Kidney epithelial cell (primary cell): Measurements from ENCODE around the gene ARMH4. TPM values are rescaled to one million over a fixed set of nuclear protein-coding genes. Genes with fewer than 3 reads are reported as not detected.

Source experiments
- DNase-seq: peaks from one replicate; pipeline ENCODE4 v3.0.0-alpha.2; 2010; ENCODE audit warnings: low read depth
- H3K27me3 ChIP-seq: 2 replicates; pipeline ENCODE4 v1.6.0; 2011; ENCODE audit warnings: low read length; ENCODE audit not compliant: control insufficient read depth, insufficient read depth
- H3K36me3 ChIP-seq: 2 replicates; pipeline ENCODE4 v1.5.1; 2011; ENCODE audit warnings: low read length; ENCODE audit not compliant: control insufficient read depth, insufficient read depth
- H3K4me3 ChIP-seq: 2 replicates; pipeline ENCODE4 v1.5.1; 2011; ENCODE audit warnings: low read depth, mild to moderate bottlenecking, control low read depth, low read length
- total RNA-seq: library from RNA; depleted of rRNA; stranded (reverse); fragments of >200 nt; gene quantifications from 2 replicates; pipeline ENCODE4 v1.2.3, GENCODE V29; 2015
- TF ChIP-seq, protein P1 (sequence below): IDR thresholded peaks from 2 replicates; pipeline ENCODE4 v1.5.1; 2011; ENCODE audit warnings: mild to moderate bottlenecking, moderate library complexity, low read length, control low read depth, inconsistent platforms; ENCODE audit not compliant: insufficient read depth, poor library complexity, severe bottlenecking

ARMH4 gene
- total RNA-seq, 1 donor from 2014 or later, result 4.1 TPM

DNA sequence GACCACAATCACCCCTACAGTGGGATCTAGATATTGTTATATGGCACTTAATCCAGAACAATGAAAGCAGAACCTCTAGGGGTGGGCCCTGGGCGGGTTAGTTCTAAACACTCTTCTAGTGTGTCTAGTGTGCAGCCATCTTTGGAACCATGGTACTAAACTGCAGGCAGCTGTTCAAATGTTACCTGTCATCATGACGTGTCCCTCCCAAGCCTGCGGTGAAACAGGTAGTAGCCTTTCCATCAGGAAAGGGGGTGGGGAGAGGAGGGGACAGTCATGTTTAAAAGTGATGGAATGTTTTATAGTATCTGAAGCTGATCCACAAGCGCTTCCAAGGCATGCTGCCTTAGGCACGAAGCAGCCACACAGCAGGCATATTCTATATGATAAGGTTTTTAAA is 163.6 kb downstream of the ARMH4 start:
- DNase-seq, result no peak
- no peaks in the 10 kb centered on the region for H3K36me3 ChIP-seq
- H3K27me3 ChIP-seq, result no peaks in the 10 kb centered on the region
- TF ChIP-seq, protein P1, sequence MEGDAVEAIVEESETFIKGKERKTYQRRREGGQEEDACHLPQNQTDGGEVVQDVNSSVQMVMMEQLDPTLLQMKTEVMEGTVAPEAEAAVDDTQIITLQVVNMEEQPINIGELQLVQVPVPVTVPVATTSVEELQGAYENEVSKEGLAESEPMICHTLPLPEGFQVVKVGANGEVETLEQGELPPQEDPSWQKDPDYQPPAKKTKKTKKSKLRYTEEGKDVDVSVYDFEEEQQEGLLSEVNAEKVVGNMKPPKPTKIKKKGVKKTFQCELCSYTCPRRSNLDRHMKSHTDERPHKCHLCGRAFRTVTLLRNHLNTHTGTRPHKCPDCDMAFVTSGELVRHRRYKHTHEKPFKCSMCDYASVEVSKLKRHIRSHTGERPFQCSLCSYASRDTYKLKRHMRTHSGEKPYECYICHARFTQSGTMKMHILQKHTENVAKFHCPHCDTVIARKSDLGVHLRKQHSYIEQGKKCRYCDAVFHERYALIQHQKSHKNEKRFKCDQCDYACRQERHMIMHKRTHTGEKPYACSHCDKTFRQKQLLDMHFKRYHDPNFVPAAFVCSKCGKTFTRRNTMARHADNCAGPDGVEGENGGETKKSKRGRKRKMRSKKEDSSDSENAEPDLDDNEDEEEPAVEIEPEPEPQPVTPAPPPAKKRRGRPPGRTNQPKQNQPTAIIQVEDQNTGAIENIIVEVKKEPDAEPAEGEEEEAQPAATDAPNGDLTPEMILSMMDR, result no peak
- no peak overlapping the region for H3K4me3 ChIP-seq

DNA sequence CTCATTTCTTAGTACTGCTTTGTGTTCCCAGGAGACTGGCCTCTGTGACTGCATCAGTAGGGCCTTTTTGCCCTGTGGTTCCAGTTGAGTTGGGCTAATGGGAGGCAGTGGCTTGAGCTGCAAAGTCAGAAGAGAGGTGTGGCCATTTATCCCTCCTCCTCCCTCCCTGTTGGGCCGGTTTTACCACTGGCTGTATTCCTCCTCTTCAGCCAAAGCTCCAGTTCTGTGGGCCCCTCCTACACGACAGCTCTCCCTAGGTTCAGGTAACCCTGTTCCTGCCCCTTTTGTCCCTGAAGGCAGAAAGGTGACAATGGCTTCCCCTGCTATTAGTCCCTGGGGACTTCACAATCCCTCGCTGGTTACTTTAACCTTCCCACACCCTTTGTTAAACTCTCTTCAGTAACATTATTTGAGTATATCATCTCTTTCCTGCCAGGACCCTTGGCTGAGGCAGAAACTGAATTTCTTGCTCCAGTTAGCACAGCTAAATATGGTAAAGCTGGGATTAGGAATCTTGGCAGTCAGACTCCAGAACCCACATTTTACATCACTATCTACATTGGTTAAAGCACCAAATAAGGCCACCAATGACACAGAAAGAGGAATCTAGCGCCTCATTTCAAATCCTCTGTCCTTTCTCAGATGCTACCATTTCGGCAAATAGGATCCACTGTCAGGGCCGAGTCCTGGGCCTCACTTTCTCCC is 164.3 kb downstream of the ARMH4 start:
- TF ChIP-seq, protein P1, result no peak
- Histone ChIP-seq H3K4me3 (no peak overlapping the region), H3K27me3 (no peaks in the 10 kb centered on the region), H3K36me3 (no peaks in the 10 kb centered on the region)
- DNase-seq, result no peak

DNA sequence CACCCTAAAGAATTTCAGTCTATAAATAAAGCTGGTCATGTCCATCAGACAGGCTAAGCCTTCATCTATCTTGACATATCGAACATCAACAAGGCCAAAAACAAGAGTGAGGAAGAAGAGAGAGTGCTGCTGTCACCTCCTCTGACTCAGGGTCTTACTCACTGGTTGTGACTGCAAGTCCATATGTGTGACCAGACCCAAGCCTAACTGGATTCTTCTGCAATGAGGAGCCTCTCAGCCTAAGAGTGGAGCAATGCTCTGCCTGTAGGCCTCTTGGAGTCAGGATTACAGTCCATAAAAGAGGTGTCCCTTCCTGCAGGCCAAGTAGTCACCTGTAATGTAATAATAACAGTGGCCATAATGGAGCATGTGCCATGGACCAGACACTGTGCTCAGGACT is 165.0 kb downstream of the ARMH4 start:
- no peaks in the 10 kb centered on the region for H3K36me3 ChIP-seq
- no peak for DNase-seq
- no peak overlapping the region for H3K4me3 ChIP-seq
- TF ChIP-seq, protein P1, result no peak
- H3K27me3 ChIP-seq, result no peaks in the 10 kb centered on the region

DNA sequence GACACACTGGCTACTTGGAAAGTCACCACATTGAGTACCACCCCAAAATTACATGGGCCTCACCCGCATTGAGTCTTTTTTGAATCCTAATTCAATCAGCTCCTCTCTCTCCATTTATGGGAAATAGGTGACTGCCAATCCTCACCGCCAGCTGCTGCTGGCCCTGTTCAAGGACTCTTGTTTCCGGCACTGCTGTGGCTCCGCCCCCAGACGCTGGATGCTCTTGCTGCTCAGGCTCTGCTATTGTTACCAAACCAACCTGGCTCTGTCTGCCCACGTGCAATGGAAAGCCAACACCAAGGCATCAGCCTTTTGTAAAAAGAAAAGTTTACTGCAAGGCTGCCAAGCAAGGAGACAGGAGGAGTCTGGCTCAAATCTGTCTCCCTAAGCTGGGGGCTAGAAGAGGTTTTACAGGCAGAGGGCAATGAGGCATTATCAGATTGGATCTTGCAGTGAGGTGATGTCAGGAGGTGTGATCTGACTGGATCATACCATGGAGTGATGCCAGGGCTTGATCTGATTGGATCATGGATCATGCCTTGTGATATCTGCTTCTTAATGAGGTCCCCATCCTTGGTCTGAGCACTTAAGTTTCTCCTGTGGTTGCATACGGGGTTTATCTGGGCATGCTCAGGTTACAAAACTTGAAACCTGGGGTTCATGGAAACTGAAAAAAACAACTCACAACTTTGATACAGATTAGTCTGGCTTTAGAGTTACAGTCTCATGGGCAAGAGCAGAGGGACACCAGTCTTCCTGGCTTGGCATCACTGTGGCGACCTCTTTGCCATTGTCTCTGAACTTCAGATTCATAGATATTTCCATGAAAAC is 169.0 kb downstream of the ARMH4 start:
- no peak for DNase-seq
- no peaks in the 10 kb centered on the region for H3K27me3 ChIP-seq
- TF ChIP-seq, protein P1, result no peak
- no peak overlapping the region for H3K4me3 ChIP-seq
- H3K36me3 ChIP-seq, result no peaks in the 10 kb centered on the region

DNA sequence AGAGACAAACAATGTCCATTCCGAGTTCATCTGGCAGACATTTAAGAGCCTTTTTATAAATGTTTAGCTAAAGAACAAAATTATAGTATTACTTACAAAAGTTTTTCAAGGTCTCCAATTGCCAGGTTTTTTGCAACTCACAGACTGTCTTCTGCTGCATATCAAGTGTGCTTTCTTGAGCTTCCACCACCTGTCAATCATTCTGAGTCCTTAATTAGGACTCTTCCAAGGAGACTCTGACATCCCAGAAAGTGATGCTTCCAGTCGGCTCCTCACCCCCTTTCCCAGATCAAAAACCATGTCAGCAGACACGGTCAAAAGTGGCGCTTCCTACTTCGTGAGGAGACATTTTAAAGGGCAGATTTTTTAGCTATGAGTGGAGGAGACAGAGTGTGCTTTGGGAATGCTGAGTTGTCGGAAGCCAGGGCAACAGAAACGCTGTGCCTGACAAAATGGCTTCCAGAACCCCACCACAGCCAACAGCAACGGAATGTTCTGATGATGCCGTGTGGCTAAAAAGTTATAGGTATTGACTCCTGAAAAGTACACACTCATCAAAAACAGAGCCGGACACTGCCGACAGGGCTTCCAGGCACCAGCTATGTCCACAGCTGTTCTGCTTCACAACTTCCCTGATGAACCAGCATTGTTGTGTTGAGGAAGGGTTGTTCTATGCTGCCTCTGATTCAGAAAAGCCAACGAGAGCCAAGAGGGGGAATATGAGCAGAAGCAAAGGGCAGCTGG is 170.0 kb downstream of the ARMH4 start:
- TF ChIP-seq, protein P1, result no peak
- no peak for DNase-seq
- Histone ChIP-seq H3K27me3 (no peaks in the 10 kb centered on the region), H3K36me3 (no peaks in the 10 kb centered on the region), H3K4me3 (no peak overlapping the region)
